ENCODE data around the gene SLC35E3. TPM values are rescaled to one million over a fixed set of nuclear protein-coding genes. Genes with fewer than 3 reads are reported as not detected.

The SLC35E3 gene
- total RNA-seq, 4 donors from 2014 or later, result 2.0 to 13.9 (median 5.5) TPM

DNA sequence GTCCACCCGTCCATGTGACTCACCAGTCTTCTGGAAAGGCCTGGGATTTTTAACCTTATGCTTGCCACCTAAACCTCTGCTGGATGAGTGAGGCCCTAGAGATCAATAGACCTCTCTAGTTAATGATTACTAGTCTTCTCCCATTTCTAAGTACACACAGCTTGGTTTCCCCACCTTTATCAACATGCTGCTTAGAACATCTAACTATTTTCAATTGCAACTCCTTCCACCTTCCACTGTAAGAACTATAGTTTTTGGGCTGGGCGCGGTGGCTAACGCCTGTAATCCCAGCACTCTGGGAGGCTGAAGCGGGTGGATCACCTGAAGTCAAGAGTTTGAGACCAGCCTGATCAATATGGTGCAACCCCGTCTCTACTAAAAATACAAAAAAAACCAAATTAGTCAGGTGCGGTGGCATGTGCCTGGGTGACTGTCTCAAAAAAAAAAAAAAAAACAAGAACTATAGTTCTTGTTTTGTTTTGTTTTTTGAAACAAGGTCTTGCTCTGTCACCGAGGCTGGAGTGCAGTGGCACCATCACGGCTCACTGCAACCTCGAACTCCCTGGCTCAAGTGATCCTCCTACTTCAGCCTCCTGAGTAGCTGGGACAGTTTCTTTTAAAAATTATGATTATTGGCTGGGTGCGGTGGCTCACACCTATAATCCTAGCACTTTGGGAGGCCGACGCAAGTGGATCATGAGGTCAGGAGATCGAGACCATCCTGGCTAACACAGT is 43.3 kb downstream of the SLC35E3 start:
- TF ChIP-seq, protein P1, sequence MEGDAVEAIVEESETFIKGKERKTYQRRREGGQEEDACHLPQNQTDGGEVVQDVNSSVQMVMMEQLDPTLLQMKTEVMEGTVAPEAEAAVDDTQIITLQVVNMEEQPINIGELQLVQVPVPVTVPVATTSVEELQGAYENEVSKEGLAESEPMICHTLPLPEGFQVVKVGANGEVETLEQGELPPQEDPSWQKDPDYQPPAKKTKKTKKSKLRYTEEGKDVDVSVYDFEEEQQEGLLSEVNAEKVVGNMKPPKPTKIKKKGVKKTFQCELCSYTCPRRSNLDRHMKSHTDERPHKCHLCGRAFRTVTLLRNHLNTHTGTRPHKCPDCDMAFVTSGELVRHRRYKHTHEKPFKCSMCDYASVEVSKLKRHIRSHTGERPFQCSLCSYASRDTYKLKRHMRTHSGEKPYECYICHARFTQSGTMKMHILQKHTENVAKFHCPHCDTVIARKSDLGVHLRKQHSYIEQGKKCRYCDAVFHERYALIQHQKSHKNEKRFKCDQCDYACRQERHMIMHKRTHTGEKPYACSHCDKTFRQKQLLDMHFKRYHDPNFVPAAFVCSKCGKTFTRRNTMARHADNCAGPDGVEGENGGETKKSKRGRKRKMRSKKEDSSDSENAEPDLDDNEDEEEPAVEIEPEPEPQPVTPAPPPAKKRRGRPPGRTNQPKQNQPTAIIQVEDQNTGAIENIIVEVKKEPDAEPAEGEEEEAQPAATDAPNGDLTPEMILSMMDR (IDR thresholded peaks at IDR 0.05; ENCODE audit: low read depth), result no peak

DNA sequence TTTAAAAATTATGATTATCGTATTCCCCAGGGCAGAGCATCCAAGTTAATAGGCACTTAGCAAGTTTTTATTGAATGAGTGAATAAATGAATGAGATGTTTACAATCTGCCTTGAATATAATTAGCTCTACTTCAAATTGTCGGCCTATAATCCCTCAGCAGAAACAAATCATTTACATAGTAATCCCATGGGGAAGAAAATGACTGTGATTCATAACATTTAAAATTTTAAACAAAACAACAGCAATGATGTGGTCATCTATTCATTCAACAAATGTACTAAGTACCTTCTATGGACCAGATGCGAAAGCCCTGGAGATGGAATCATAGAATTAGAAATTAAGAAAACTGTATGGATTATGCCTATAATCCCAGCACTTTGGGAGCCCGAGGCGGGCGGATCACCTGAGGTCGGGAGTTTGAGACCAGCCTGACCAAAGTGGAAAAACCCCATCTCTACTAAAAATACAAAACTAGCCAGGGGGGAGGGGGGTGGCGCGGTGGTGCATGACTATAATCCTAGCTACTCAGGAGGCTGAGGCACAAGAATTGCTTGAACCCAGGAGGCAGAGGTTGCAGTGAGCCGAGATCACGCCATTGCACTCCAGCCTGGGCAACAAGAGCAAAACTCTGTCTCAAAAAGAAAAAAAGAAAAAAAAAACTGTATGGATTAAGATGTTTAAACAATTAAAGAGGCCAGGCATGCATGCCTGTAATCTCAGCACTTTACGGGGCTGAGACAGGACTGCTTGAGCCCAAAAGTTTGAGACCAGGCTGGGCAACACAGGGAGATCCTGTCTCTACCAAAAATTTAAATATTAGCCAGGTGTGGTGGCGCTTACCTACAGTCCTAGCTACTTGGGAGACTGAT is 44.3 kb downstream of the SLC35E3 start:
- TF ChIP-seq, protein P1 (IDR thresholded peaks at IDR 0.05; ENCODE audit: low read depth), result no peak

DNA sequence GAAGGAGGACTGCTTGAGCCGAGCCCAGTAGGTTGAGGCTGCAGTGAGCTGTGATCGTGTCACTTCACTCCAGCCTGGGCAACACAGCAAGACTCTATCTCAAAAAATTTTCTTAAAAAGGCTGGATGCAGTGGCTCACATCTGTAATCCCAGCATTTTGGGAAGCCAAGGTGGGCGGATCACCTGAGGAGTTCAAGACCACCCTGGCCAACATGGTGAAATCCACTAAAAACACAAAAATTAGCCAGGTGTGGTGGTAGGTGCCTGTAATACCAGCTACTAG is 44.9 kb downstream of the SLC35E3 start:
- TF ChIP-seq, protein P1 (IDR thresholded peaks at IDR 0.05; ENCODE audit: low read depth), result no peak

DNA sequence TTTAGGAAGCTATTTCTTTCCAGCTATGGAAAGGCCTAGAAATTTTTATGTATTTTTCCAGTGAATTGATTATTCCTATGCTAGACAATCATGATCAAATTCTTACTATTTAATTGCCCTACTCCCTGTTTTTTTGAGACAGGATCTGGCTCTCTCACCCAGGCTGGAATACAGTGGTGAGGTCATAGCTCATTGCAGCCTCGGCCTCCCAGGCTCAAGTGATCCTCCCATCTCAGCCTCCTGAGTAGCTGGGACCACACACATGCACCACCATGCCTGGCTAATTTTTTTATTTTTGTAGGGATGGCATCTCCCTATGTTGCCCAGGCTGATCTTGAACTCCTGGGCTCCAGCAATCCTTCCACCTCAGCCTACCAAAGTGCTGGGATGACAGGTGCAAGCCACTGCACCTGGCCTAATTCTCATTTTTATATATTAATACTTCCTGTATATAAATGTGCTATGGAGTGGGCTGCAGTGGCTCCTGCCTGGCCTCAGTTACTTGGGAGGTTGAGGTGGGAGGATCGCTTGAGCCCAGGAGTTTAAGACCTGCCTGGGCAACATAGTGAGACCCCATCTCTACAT is 46.0 kb downstream of the SLC35E3 start:
- TF ChIP-seq, protein P1 (IDR thresholded peaks at IDR 0.05; ENCODE audit: low read depth), result no peak

DNA sequence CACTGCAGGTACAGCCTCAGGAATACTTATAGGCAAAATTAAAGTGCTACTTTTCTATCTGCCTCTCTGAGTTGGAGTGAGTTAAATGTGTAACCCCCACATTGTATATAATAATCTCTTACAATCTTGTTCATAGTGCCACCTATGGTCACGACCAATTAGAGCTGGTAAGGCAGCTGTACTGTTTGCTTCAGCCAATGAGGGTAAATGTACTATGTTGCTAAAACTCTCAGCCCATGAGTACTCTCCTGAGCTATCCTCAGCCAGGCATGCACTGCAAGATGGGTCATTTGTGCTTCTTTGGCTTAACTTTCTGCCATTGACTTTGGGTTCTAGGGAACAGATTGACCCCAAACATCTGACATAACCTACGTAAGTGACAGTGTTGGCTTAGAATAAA is 47.0 kb downstream of the SLC35E3 start:
- TF ChIP-seq, protein P1 (IDR thresholded peaks at IDR 0.05; ENCODE audit: low read depth), result no peak

DNA sequence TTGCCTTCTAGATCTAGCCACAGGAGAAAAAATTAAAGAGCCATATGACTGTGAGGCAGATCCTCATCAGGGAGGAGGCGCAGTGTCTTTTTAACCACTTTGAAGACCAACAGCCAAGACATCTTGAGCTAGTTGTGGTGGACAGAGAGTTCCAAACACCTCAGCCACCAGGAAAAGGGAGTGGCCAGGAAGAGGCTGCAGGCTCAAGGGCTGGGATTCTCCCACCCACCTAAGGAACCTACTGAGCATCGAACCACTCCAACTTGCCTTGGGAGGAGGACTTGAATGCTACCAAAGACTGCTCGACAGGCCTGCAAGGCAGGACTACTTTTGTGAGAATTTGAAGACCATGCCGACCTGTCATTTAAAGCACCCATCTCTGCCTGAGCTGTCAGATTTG is 47.5 kb downstream of the SLC35E3 start:
- TF ChIP-seq, protein P1 (IDR thresholded peaks at IDR 0.05; ENCODE audit: low read depth), result no peak

Measured in subcutaneous adipose tissue (tissue), 4 donors.